Kidney (tissue), 14 donors: ENCODE measurements around the gene SUPT6H. TPM values are rescaled to one million over a fixed set of nuclear protein-coding genes. Genes with fewer than 3 reads are reported as not detected.

Source experiments
- DNase-seq, 5 donors: peaks; one replicate each; pipeline ENCODE4 v3.0.0-alpha.2; 2013 to 2020
- FAIRE-seq: peaks from 2 replicates; lab custom pipeline; 2012; peaks lifted over from hg19 to GRCh38; lab: Jason Lieb, UNC
- H3K27ac ChIP-seq, 2 donors: one replicate each; pipeline ENCODE4 v1.7.0; 2013; ENCODE audit warnings: low read depth in 2 of 2, low read length in 2 of 2, inconsistent platforms in 1 of 2
- H3K27me3 ChIP-seq: one replicate; pipeline ENCODE4 v1.7.1; 2013; ENCODE audit warnings: low read length, inconsistent platforms; ENCODE audit not compliant: control insufficient read depth, insufficient read depth
- H3K36me3 ChIP-seq, 3 donors: one replicate each; pipeline versions ENCODE4 v1.7.0 to v1.7.1; 2013; ENCODE audit warnings: low read length in 3 of 3, control low read depth in 1 of 3, inconsistent platforms in 1 of 3; ENCODE audit not compliant: insufficient read depth in 3 of 3, control insufficient read depth in 2 of 3
- H3K4me1 ChIP-seq, 3 donors: one replicate each; pipeline versions ENCODE4 v1.7.0 to v1.7.1; 2013; ENCODE audit warnings: low read length in 3 of 3, inconsistent platforms in 1 of 3, low read depth in 1 of 3; ENCODE audit not compliant: control insufficient read depth in 2 of 3, insufficient read depth in 2 of 3
- H3K4me3 ChIP-seq, 3 donors: one replicate each; pipeline versions ENCODE4 v1.7.0 to v1.8.1; 2013; ENCODE audit warnings: low read length in 3 of 3, control low read depth in 1 of 3, inconsistent platforms in 1 of 3
- H3K9ac ChIP-seq, 3 donors: one replicate each; pipeline versions ENCODE4 v1.7.0 to v1.7.1; 2013; ENCODE audit warnings: low read length in 3 of 3, control low read depth in 1 of 3, inconsistent platforms in 1 of 3
- H3K9me3 ChIP-seq, 3 donors: one replicate each; pipeline versions ENCODE4 v1.7.0 to v1.7.1; 2013; ENCODE audit warnings: low read length in 3 of 3, control low read depth in 1 of 3, inconsistent platforms in 1 of 3; ENCODE audit not compliant: control insufficient read depth in 2 of 3, insufficient read depth in 1 of 3
- CTCF ChIP-seq: IDR thresholded peaks from 3 replicates; pipeline ENCODE4 v1.5.1; 2012; ENCODE audit warnings: mild to moderate bottlenecking, moderate library complexity, borderline replicate concordance; ENCODE audit not compliant: insufficient read depth; ENCODE audit errors: extremely low read depth
- intact Hi-C: fragments of 100-400 bp; cut with DNase I; formaldehyde crosslinking; loops from one replicate; pipeline ENCODE4 v1.11.1; 2022
- polyA plus RNA-seq: library from polyadenylated mRNA; stranded (reverse); fragments of 350-450 nt; fragmentation: Illumina TruSeq; extraction: RNeasy Lipid Tissue Mini Kit (QIAGEN cat#74804); gene quantifications from one replicate; pipeline ENCODE4 v1.2.3, GENCODE V29; 2014; ENCODE audit warnings: low read depth, low replicate concordance; ENCODE audit not compliant: insufficient read depth
- total RNA-seq: library from RNA; stranded (reverse); fragmentation: NEBNext Ultra II Directional; extraction: Animal tissue kit (Norgen Biotek cat#: 25700); gene quantifications from one replicate; pipeline ENCODE4 v1.2.1, GENCODE V29; 2021
- donor health status: control.
- donor health status: control.
- donor health status: control.
- donor health status: control.
- donor health status: control.
- donor health status: DM: yes; HTN: yes; CAD: no.
- donor health status: Normal renal cell carcinoma (clear cell type).

SUPT6H gene
- total and polyA plus RNA-seq, 2 donors from 2014 or later: 21.4 to 61.5 TPM

DNA sequence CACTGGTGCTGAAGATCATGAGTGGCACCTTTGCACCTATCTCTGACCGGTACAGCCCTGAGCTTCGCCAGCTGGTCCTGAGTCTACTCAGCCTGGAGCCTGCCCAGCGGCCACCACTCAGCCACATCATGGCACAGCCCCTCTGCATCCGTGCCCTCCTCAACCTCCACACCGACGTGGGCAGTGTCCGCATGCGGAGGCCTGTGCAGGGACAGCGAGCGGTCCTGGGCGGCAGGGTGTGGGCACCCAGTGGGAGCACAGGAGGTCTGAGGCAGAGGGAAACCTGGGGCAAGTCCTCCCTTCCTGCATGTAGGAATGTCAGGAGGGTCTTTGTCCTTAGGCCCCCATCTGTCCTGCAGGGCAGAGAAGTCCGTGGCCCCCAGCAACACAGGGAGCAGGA lies 75.3 kb downstream of the SUPT6H start:
- no peak overlapping the region for H3K27ac ChIP-seq
- no peak for TF ChIP-seq CTCF
- no peaks in the 10 kb centered on the region for H3K27me3 ChIP-seq
- H3K4me3 ChIP-seq: no peak overlapping the region
- H3K36me3 ChIP-seq: peaks cover 0 to 2% (median 0%) of the 10 kb centered on the region in 3 donors
- FAIRE-seq (no peak), DNase-seq (peak in 1 of 5 donors; percentile 73)
- no peak overlapping the region for H3K9ac ChIP-seq
- H3K9me3 ChIP-seq: no peaks in the 10 kb centered on the region
- H3K4me1 ChIP-seq: no peaks in the 10 kb centered on the region
- intact Hi-C loops: no loop called here

DNA sequence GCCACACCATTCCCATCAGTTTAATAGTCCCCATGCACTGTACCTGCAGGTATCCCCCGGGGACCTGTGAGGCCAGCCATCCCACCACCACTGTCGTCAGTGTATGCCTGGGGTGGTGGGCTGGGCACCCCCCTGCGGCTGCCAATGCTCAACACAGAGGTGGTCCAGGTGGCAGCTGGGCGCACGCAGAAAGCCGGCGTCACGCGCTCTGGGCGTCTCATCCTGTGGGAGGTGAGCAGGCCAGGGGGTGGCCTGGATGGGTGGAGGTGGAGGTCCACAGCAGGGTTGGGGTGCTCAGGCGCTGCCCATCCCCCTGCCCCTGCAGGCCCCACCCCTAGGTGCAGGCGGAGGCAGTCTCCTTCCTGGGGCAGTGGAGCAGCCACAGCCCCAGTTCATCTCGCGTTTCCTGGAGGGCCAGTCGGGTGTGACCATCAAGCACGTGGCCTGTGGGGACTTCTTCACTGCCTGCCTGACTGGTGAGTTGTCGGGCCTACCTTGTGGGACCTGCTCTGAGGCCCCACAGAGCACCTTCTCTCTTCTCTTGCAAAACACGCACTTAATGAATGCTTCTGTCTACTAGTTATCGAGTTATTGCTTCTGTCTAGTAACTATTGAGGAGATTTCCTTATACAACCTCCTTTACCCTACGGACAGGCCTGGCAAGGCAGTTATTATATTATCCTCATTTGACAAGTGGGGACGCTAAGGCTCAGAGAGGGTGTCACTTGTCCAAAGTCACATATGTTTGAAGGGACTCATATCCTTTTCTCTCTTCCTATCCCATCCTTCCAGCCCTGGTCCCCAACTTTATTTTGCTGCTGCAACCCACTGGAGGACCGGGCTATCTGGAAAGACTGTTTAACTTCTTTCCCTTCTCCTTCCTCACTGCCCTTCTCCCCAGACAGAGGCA lies 76.0 kb downstream of the SUPT6H start:
- Histone ChIP-seq H3K27me3 (no peaks in the 10 kb centered on the region), H3K27ac (no peak overlapping the region), H3K9me3 (no peaks in the 10 kb centered on the region), H3K36me3 (peaks cover 0 to 2% (median 0%) of the 10 kb centered on the region in 3 donors), H3K9ac (peak overlapping the region in 1 of 3 donors; percentile 22), H3K4me3 (no peak overlapping the region), H3K4me1 (peaks cover 0 to under 1% (median 0%) of the 10 kb centered on the region in 3 donors)
- DNase-seq (peak; percentile 58 to 89 (median 71)), FAIRE-seq (no peak)
- no peak for TF ChIP-seq CTCF
- intact Hi-C loops: no loop called here

- DNase-seq (peak in 1 of 5 donors; percentile 69), FAIRE-seq (no peak)
- H3K9me3 ChIP-seq: no peaks in the 10 kb centered on the region
- H3K36me3 ChIP-seq: peaks cover 0 to 2% (median 0%) of the 10 kb centered on the region in 3 donors
- peaks cover 0 to 6% (median 0%) of the 10 kb centered on the region in 3 donors for H3K4me1 ChIP-seq
- H3K4me3 ChIP-seq: no peak overlapping the region
- intact Hi-C loops: no loop called here
- no peak overlapping the region for H3K27ac ChIP-seq
- no peak for TF ChIP-seq CTCF
- H3K27me3 ChIP-seq: no peaks in the 10 kb centered on the region
- H3K9ac ChIP-seq: peak overlapping the region in 1 of 3 donors; percentile 22
Measured at GRCh38 chr17:28738680-28739384, 76.8 kb downstream of the SUPT6H start.
